ENCODE results near the gene GZMM.

Gene GZMM

GRCh38 chr19:497869-498510 is 45.9 kb upstream of the GZMM start:
- Histone ChIP-seq H3K9ac (ENCODE audit: low read length) (no peak overlapping the region), H3K4me3 (ENCODE audit: insufficient read depth in 1 of 2, low read depth in 1 of 2, low read length in 2 of 2) (peak overlapping the region in 1 of 2 experiments; percentile 30), H2BK5ac (ENCODE audit: low read depth, low read length, poor library complexity, severe bottlenecking) (no peak overlapping the region), H2AFZ (ENCODE audit: low read depth, low read length) (no peak overlapping the region), H3K4me1 (ENCODE audit: control insufficient read depth, insufficient read depth, low read depth, low read length) (peaks cover 16% of the 10 kb centered on the region), H3K23ac (ENCODE audit: low read length in 2 of 2) (peak overlapping the region in 1 of 2 experiments; percentile 34), H3K4me2 (ENCODE audit: low read length, poor library complexity, severe bottlenecking) (peak overlapping the region; percentile 37), H4K8ac (ENCODE audit: low read length) (no peak overlapping the region), H2BK12ac (ENCODE audit: low read length in 2 of 2) (no peak overlapping the region), H3K36me3 (ENCODE audit: control insufficient read depth in 1 of 2, insufficient read depth in 2 of 2, low read depth in 1 of 2, low read length in 2 of 2) (peaks cover 0 to 3% of the 10 kb centered on the region in 2 experiments), H3K27ac (ENCODE audit: low read length, poor library complexity, severe bottlenecking) (no peak overlapping the region), H3K27me3 (ENCODE audit: control insufficient read depth in 1 of 2, insufficient read depth in 1 of 2, low read length in 2 of 2) (peaks cover 18 to 24% of the 10 kb centered on the region in 2 experiments), H2BK120ac (ENCODE audit: low read depth, low read length) (no peak overlapping the region), H3K4ac (ENCODE audit: low read depth in 1 of 2, low read length in 2 of 2) (no peak overlapping the region), H3K9me3 (ENCODE audit: control insufficient read depth, low read length) (no peaks in the 10 kb centered on the region), H3K79me1 (replicated peaks; ENCODE audit: low read length, poor library complexity, severe bottlenecking) (no peaks in the 10 kb centered on the region), H2BK15ac (ENCODE audit: low read depth, poor library complexity, severe bottlenecking) (no peak overlapping the region), H4K91ac (ENCODE audit: low read length) (no peak overlapping the region), H3K14ac (ENCODE audit: low read length in 2 of 2) (no peak overlapping the region), H2AK5ac (ENCODE audit: low read length, severe bottlenecking) (no peak overlapping the region), H3K18ac (ENCODE audit: low read depth in 1 of 2, low read length in 2 of 2) (no peak overlapping the region)
- WGBS: 12% methylated on average over 49 of the region's 50 CpGs
- DNase-seq: no peak

GRCh38 chr19:498511-498891 is 45.4 kb upstream of the GZMM start:
- Histone ChIP-seq H3K4me3 (ENCODE audit: insufficient read depth in 1 of 2, low read depth in 1 of 2, low read length in 2 of 2) (no peak overlapping the region), H2BK5ac (ENCODE audit: low read depth, low read length, poor library complexity, severe bottlenecking) (no peak overlapping the region), H2BK12ac (ENCODE audit: low read length in 2 of 2) (no peak overlapping the region), H2AK5ac (ENCODE audit: low read length, severe bottlenecking) (no peak overlapping the region), H2BK120ac (ENCODE audit: low read depth, low read length) (no peak overlapping the region), H3K27me3 (ENCODE audit: control insufficient read depth in 1 of 2, insufficient read depth in 1 of 2, low read length in 2 of 2) (peaks cover 18 to 24% of the 10 kb centered on the region in 2 experiments), H3K4ac (ENCODE audit: low read depth in 1 of 2, low read length in 2 of 2) (no peak overlapping the region), H3K14ac (ENCODE audit: low read length in 2 of 2) (no peak overlapping the region), H3K4me1 (ENCODE audit: control insufficient read depth, insufficient read depth, low read depth, low read length) (peaks cover 16% of the 10 kb centered on the region), H3K9ac (ENCODE audit: low read length) (no peak overlapping the region), H3K79me1 (replicated peaks; ENCODE audit: low read length, poor library complexity, severe bottlenecking) (no peaks in the 10 kb centered on the region), H2AFZ (ENCODE audit: low read depth, low read length) (no peak overlapping the region), H3K9me3 (ENCODE audit: control insufficient read depth, low read length) (no peaks in the 10 kb centered on the region), H3K27ac (ENCODE audit: low read length, poor library complexity, severe bottlenecking) (no peak overlapping the region), H3K36me3 (ENCODE audit: control insufficient read depth in 1 of 2, insufficient read depth in 2 of 2, low read depth in 1 of 2, low read length in 2 of 2) (peaks cover 0 to 3% of the 10 kb centered on the region in 2 experiments), H3K4me2 (ENCODE audit: low read length, poor library complexity, severe bottlenecking) (no peak overlapping the region), H2BK15ac (ENCODE audit: low read depth, poor library complexity, severe bottlenecking) (no peak overlapping the region), H3K18ac (ENCODE audit: low read depth in 1 of 2, low read length in 2 of 2) (no peak overlapping the region), H4K8ac (ENCODE audit: low read length) (no peak overlapping the region), H3K23ac (ENCODE audit: low read length in 2 of 2) (no peak overlapping the region), H4K91ac (ENCODE audit: low read length) (no peak overlapping the region)
- WGBS: 43% methylated on average over 14 of the region's 26 CpGs
- no peak for DNase-seq

GRCh38 chr19:498977-499623 is 44.8 kb upstream of the GZMM start:
- Histone ChIP-seq H3K4me3 (ENCODE audit: insufficient read depth in 1 of 2, low read depth in 1 of 2, low read length in 2 of 2) (no peak overlapping the region), H2BK120ac (ENCODE audit: low read depth, low read length) (no peak overlapping the region), H4K8ac (ENCODE audit: low read length) (no peak overlapping the region), H3K4me2 (ENCODE audit: low read length, poor library complexity, severe bottlenecking) (no peak overlapping the region), H2AK5ac (ENCODE audit: low read length, severe bottlenecking) (no peak overlapping the region), H3K9ac (ENCODE audit: low read length) (no peak overlapping the region), H3K79me1 (replicated peaks; ENCODE audit: low read length, poor library complexity, severe bottlenecking) (no peaks in the 10 kb centered on the region), H2AFZ (ENCODE audit: low read depth, low read length) (peak overlapping the region; percentile 62), H3K4me1 (ENCODE audit: control insufficient read depth, insufficient read depth, low read depth, low read length) (peaks cover 16% of the 10 kb centered on the region), H3K18ac (ENCODE audit: low read depth in 1 of 2, low read length in 2 of 2) (no peak overlapping the region), H3K27ac (ENCODE audit: low read length, poor library complexity, severe bottlenecking) (no peak overlapping the region), H3K36me3 (ENCODE audit: control insufficient read depth in 1 of 2, insufficient read depth in 2 of 2, low read depth in 1 of 2, low read length in 2 of 2) (peaks cover 0 to 3% of the 10 kb centered on the region in 2 experiments), H3K9me3 (ENCODE audit: control insufficient read depth, low read length) (no peaks in the 10 kb centered on the region), H3K14ac (ENCODE audit: low read length in 2 of 2) (no peak overlapping the region), H3K27me3 (ENCODE audit: control insufficient read depth in 1 of 2, insufficient read depth in 1 of 2, low read length in 2 of 2) (peaks cover 18 to 24% of the 10 kb centered on the region in 2 experiments), H3K23ac (ENCODE audit: low read length in 2 of 2) (no peak overlapping the region), H2BK5ac (ENCODE audit: low read depth, low read length, poor library complexity, severe bottlenecking) (no peak overlapping the region), H2BK15ac (ENCODE audit: low read depth, poor library complexity, severe bottlenecking) (no peak overlapping the region), H3K4ac (ENCODE audit: low read depth in 1 of 2, low read length in 2 of 2) (no peak overlapping the region), H4K91ac (ENCODE audit: low read length) (no peak overlapping the region), H2BK12ac (ENCODE audit: low read length in 2 of 2) (peak overlapping the region in 1 of 2 experiments; percentile 1)
- no peak for DNase-seq
- 83% methylated on average over 31 of the region's 31 CpGs for WGBS

GRCh38 chr19:501646-502045 is 42.2 kb upstream of the GZMM start:
- H2BK15ac ChIP-seq (ENCODE audit: low read depth, poor library complexity, severe bottlenecking): no peak overlapping the region
- no peak overlapping the region for H3K14ac ChIP-seq (ENCODE audit: low read length in 2 of 2)
- H3K27ac ChIP-seq (ENCODE audit: low read length, poor library complexity, severe bottlenecking): no peak overlapping the region
- no peak overlapping the region for H3K9ac ChIP-seq (ENCODE audit: low read length)
- H3K27me3 ChIP-seq (ENCODE audit: control insufficient read depth in 1 of 2, insufficient read depth in 1 of 2, low read length in 2 of 2): peaks cover 17 to 18% of the 10 kb centered on the region in 2 experiments
- no peak overlapping the region for H2BK120ac ChIP-seq (ENCODE audit: low read depth, low read length)
- H3K79me1 ChIP-seq (replicated peaks; ENCODE audit: low read length, poor library complexity, severe bottlenecking): peaks cover 9% of the 10 kb centered on the region
- no peak overlapping the region for H2AK5ac ChIP-seq (ENCODE audit: low read length, severe bottlenecking)
- no peak overlapping the region for H4K8ac ChIP-seq (ENCODE audit: low read length)
- WGBS: 91% methylated on average over 15 of the region's 17 CpGs
- H2AFZ ChIP-seq (ENCODE audit: low read depth, low read length): no peak overlapping the region
- no peak overlapping the region for H3K18ac ChIP-seq (ENCODE audit: low read depth in 1 of 2, low read length in 2 of 2)
- no peaks in the 10 kb centered on the region for H3K9me3 ChIP-seq (ENCODE audit: control insufficient read depth, low read length)
- H3K4ac ChIP-seq (ENCODE audit: low read depth in 1 of 2, low read length in 2 of 2): no peak overlapping the region
- peaks cover 19% of the 10 kb centered on the region for H3K4me1 ChIP-seq (ENCODE audit: control insufficient read depth, insufficient read depth, low read depth, low read length)
- H2BK12ac ChIP-seq (ENCODE audit: low read length in 2 of 2): no peak overlapping the region
- H3K23ac ChIP-seq (ENCODE audit: low read length in 2 of 2): no peak overlapping the region
- DNase-seq: no peak
- no peak overlapping the region for H4K91ac ChIP-seq (ENCODE audit: low read length)
- H3K4me3 ChIP-seq (ENCODE audit: insufficient read depth in 1 of 2, low read depth in 1 of 2, low read length in 2 of 2): no peak overlapping the region
- peaks cover 0 to 6% of the 10 kb centered on the region in 2 experiments for H3K36me3 ChIP-seq (ENCODE audit: control insufficient read depth in 1 of 2, insufficient read depth in 2 of 2, low read depth in 1 of 2, low read length in 2 of 2)
- H2BK5ac ChIP-seq (ENCODE audit: low read depth, low read length, poor library complexity, severe bottlenecking): no peak overlapping the region
- no peak overlapping the region for H3K4me2 ChIP-seq (ENCODE audit: low read length, poor library complexity, severe bottlenecking)
